ENCODE measurements around the gene OVOL3.

DNA sequence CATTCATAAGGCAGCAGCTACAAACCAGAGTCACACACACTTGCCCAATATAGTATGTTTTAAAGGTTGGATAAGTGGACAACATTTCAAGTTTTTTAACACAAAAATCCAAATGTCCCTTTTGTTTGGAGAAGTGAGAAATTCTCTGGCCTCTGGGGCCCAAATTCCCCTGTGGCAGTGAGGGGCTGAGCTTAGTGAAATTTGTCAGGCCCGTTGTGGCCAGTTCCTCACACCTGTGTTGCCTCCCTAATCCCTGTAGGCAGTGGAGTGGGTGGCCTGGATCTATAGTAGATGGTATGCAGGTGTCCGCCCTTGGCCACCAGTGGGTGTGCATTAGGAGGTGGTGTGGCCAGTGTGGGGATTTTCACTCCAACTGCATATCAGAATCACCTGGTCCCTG is 49.6 kb upstream of the OVOL3 start:
- TF ChIP-seq, protein P1, sequence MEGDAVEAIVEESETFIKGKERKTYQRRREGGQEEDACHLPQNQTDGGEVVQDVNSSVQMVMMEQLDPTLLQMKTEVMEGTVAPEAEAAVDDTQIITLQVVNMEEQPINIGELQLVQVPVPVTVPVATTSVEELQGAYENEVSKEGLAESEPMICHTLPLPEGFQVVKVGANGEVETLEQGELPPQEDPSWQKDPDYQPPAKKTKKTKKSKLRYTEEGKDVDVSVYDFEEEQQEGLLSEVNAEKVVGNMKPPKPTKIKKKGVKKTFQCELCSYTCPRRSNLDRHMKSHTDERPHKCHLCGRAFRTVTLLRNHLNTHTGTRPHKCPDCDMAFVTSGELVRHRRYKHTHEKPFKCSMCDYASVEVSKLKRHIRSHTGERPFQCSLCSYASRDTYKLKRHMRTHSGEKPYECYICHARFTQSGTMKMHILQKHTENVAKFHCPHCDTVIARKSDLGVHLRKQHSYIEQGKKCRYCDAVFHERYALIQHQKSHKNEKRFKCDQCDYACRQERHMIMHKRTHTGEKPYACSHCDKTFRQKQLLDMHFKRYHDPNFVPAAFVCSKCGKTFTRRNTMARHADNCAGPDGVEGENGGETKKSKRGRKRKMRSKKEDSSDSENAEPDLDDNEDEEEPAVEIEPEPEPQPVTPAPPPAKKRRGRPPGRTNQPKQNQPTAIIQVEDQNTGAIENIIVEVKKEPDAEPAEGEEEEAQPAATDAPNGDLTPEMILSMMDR (conservative IDR thresholded peaks at IDR 0.05; ENCODE audit: low read depth, low read length), result no peak
- no peak for TF ChIP-seq EZH2 (IDR thresholded peaks at IDR 0.05; ENCODE audit: borderline replicate concordance, low read depth, low read length, poor library complexity, severe bottlenecking)

Measured in A673 (cell line).